ENCODE measurements around the gene EML3.
"Not testable (repeated sequence)": the region's sequence is repeated elsewhere in the genome, so short reads cannot be mapped to it uniquely, and the experiment has no call there.

Gene EML3

DNA sequence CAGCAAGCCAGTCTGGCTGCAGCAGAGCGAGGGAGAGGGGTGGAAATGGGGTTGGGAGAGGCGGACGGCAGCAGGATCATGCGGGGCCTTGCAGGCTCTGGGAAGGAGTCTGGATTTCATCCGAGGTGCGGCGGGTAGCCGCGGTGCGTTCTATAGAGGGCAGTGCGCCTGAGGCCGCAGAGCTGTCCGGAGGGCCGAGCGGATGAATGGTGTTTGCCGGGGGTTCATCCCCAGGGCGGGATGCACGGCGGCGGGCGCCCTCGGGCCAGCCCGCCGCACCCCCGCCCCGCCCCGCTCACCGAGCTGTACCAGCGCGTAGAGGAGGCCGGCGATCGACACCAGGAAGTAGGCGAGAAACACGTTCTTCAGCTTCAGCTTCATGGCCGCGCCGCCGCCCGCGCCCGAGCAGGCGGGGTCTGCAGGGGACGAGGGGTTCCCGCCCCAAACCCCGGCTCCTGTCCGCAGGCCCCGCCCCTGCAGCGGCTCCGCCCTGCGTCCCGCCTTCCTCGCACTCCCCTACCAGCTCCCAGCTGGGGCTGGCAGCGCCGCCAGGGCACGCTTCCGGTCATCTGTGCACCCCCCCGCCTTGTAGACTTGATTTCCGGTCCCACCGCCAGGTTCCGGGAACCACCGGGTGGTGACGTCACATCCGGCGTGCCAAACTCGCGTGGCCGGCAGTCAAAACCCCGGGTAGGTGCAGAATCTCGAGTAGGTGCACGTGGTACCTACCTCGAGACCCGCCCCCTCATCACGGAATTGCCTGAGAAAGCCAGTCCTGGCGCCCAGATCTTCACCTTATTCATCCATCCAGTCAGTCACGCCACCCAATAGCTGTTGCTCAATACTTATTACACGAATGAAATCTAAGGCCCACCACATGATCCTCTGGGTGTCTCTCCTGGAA, 9.2 kb upstream of the EML3 start, which contains the start of gene B3GAT3:
TSS of gene B3GAT3 (minus strand) at position 420 of the 904 bp plus-strand sequence. CDS start at position 381, 39 bp downstream.
- DNase-seq (ENCODE audit: low read depth), result peak; percentile 95

DNA sequence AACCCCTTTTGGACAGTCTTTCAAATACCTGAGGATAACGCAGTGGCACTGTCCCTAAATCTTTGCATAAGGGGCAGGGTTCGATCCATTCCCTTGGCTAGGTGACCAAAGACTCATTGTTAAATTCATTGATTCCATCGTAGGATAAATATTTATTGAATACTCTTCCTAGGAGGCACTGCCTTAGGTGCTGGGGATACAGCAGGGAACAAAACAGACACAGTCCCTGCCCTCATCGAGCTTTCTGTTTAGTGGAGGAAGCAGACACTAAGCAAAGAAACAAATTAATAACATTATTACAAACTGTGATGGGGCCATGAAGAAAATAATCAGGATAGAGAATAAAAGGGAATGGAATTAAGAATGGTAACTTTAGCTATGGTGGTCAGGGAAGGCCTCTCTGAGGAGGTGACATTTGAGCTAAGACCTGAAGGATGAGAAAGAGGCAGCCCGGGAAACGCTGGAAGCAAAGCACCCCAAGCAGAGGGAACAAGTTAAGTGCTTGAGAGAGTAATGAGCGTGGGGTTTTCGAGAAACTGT, 8.5 kb upstream of the EML3 start:
- no peak for DNase-seq (ENCODE audit: low read depth)

DNA sequence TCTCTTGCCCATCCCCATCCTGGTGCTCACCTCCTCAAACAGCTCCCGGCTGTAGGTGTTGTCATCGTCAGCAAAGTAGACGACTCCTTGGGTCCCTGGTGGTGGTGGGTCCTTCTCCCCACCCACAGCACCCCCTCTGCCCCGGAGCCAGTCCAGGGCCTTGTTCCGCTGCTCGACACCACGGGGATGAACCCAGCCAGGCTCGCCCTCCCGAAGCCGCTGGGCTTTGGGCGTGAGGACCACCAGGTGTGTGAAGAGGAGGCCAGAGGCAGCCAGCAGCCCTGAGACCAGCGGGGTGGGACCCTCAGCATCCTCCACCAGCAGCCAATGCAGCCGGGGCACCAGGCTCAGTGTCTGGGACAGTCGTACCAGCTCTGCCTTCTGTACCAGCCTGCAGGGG, 4.4 kb upstream of the EML3 start:
- DNase-seq (ENCODE audit: low read depth), result not testable (repeated sequence)

DNA sequence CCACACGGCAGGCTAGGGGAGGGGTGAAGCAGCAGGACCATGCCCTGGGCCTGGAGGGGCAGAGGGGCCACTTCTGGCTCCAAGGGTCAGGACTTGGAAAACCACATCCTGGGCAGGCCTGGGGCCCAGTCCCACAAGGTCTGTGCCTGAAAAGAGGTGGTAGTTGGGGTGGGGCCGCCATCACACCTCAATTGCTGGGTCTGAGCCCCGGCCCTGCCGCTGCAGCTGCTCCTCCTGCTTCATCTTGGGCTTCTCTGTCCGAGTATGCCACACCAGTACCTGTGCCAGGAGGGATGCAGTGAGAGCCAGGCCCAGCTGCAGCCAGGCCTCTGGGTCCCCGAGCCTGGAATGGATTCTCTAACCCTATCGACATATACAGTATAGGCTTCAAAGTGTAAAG, 2.9 kb upstream of the EML3 start:
- DNase-seq (ENCODE audit: low read depth), result no peak

GRCh38 chr11:62614275-62614674, 1.7 kb upstream of the EML3 start:
- peak; percentile 52 for DNase-seq (ENCODE audit: low read depth)

DNA sequence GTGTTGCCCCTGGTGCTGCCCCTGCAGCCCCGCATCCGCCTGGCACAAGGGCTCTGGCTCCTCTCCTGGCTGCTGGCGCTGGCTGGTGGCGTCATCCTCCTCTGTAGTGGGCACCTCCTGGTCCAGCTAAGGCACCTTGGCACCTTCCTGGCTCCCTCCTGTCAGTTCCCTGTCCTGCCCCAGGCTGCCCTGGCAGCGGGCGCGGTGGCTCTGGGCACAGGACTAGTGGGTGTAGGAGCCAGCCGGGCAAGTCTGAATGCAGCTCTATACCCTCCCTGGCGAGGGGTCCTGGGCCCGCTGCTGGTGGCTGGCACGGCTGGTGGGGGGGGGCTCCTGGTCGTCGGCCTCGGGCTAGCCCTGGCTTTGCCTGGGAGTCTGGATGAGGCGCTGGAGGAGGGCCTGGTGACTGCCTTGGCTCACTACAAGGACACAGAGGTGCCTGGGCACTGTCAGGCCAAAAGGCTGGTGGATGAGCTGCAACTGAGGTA, 760 bp upstream of the EML3 start:
- DNase-seq (ENCODE audit: low read depth), result no peak

- DNase-seq (ENCODE audit: low read depth), result peak; percentile 40
Observed at GRCh38 chr11:62611705-62612365, 740 bp downstream of the EML3 start.

- no peak for DNase-seq (ENCODE audit: low read depth)
Observed at GRCh38 chr11:62610814-62611704, 1.5 kb downstream of the EML3 start.

DNA sequence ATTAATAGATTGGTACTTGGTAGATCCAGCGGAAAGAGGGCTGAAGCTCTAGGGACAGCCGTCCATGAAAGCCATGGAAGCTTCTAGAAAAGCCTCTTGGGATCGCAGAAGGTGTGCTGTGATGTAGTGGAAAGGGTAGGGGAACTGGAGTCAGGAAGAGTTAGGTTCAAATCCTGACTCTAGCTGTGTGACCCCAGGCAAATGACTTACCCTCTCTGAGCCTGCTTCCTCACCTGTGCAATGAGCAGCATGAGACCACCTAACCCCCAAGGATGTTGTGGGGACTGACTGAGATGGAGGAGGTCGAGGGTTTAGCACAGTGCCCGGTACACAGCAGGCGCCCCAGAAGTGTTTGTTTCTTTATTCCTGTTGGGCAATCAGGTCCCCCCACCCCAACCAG, 2.2 kb downstream of the EML3 start:
- no peak for DNase-seq (ENCODE audit: low read depth)

DNA sequence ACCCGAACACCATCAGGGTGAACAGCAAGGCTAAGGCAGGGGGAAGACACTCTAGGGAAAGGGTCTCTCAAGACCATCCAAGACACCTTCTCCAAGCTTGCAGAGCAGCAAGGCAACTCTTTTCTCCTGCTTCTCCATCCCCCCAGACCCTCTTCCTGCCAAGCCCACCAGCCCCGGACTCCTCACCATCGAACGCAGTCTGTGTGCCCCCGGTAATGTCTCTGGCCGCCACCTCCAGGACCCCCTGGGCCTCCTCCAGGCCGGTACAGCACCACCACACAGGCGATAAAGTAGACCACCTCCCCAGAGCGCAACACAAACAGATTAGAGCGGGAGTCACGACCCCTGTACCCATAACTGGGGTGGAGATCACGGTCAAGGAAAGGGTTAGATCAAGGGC, 3.8 kb downstream of the EML3 start:
- DNase-seq (ENCODE audit: low read depth), result no peak

DNA sequence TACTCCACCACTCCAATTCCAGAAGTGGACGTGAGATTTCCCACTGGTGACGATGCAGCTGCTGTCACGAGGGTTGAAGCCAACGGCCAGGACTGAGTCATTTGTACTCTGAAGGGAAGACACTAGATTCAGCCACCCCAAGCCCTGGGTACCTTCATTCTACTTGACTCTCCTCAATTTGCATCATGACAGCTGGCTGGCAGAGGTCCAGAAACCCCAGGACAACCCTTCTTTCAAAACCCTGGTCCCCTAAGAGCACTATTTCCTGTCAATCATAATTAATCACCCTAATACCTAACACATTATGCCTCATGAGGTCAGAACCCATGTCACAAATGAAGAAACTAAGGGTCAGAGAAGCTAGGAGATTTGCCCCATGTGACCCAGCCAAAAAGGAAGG, 4.9 kb downstream of the EML3 start:
- no peak for DNase-seq (ENCODE audit: low read depth)

DNA sequence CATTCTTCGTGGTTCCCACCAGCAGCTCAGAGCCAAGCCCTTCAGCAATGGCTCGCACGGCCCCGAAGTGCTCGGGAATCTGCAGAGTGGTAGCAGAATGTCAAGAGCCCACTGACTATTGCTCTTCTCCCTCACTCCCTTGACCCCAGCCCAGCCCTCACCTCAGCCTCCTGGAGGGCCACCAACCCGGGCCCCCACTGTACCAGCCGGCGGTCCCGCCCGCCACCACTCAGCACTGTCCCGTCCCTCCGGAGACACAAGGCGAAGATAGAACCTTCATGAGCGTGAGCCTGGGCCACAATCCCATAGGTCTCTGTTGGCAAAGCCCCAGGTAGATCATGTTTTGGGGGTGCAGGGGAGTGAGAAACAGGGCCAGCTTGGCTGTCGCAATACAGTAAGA, 6.7 kb downstream of the EML3 start:
- no peak for DNase-seq (ENCODE audit: low read depth)

GRCh38 chr11:62605467-62605866, 7.1 kb downstream of the EML3 start:
- no peak for DNase-seq (ENCODE audit: low read depth)

DNA sequence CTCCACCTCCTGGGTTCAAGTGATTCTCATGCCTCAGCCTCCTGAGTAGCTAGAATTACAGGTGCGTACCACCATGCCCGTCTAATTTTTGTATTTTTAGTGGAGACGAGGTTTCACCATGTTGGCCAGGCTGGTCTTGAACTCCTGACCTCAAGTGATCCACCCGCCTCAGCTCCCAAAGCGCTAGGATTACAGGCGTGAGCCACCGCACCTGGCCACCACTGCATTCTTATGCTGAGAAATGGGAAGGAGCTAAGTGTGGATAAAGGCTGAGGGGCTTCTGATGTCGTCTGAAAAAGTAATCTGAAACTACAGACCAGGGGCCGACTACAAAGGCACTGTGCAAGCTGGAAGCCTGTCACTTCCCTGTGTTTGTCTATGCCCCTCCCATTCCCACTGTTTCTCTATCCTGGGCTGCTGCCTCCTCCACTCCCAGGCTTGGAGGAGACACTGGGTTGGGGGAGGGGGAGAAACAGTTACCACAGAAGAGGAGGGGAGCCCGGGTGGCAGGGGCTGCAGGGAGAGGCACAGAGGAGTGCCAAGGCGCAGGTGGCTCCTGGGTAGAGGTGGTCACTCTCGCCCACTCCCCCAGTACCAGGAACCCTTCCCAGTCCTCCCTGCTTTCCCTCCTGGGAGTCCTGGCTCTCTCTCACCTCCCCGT, 8.0 kb downstream of the EML3 start:
- no peak for DNase-seq (ENCODE audit: low read depth)

- DNase-seq (ENCODE audit: low read depth), result no peak
Observed at GRCh38 chr11:62603776-62604299, 8.7 kb downstream of the EML3 start.

DNA sequence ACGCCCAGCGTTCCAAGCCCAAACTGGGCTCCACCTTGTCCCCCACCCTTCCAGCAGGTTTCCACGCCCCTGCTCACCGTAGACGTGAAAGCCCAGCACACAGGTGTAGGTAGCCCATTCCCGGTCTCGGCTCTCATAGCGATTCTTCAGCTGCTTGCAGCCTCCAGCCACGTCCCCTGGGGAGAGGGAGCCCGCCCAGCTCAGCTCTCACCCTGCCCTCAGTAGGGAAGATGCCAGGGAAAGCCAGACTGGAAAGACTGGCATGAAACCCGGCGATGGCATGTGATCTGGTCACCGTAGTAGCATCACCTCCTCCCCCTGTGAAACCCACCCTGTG, 9.5 kb downstream of the EML3 start:
- DNase-seq (ENCODE audit: low read depth), result no peak

- no peak for DNase-seq (ENCODE audit: low read depth)
Observed at GRCh38 chr11:62602141-62603071, 10.2 kb downstream of the EML3 start.

GRCh38 chr11:62601372-62602140, 11.0 kb downstream of the EML3 start, which contains the start of gene MTA2:
MTA2 (minus strand) TSS chr11:62601865; CDS start chr11:62601450, 415 bp downstream.
- DNase-seq (ENCODE audit: low read depth), result peak; percentile 100

DNA sequence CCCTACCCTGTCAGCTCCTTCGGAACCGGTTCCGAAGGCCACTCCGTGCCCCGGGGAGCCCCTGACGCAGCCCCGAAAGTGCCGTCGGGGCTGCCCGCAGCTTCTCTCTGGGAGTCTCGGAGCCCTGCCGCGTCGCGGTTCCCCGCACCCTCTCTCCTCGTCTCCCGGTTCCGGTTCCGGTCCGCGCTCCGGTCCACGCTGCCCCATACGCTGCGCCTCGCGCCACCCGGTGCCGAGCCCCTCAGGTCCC, 11.5 kb downstream of the EML3 start:
- DNase-seq (ENCODE audit: low read depth), result no peak

Measured in activated T-cell treated with anti-CD3 and anti-CD28 coated beads for 48 hours (primary cell).